NCI-H1930 (cell line): ENCODE results near the gene PTGER1.

ENCODE experiments used
- DNase-seq, 2 experiments: peaks; one replicate each; lab custom pipeline; 2025; lab: John Stamatoyannopoulos, UW

The PTGER1 gene

GRCh38 chr19:14502334-14503092, 27.4 kb upstream of the PTGER1 start:
- DNase-seq = no peak

- no peak for DNase-seq
Observed at GRCh38 chr19:14497228-14497921, 22.2 kb upstream of the PTGER1 start.

- DNase-seq = no peak
Observed at GRCh38 chr19:14496834-14497227, 21.7 kb upstream of the PTGER1 start.

- peak; percentile 86 to 89 for DNase-seq
Observed at GRCh38 chr19:14496029-14496833, 21.1 kb upstream of the PTGER1 start, which contains the start of gene GIPC1. GIPC1 (minus strand) TSS chr19:14496127; CDS start chr19:14482976, 13,151 bp downstream.

GRCh38 chr19:14495672-14496028, 20.5 kb upstream of the PTGER1 start:
- DNase-seq = no peak

- DNase-seq = no peak
Observed at GRCh38 chr19:14494910-14495671, 19.9 kb upstream of the PTGER1 start.

- DNase-seq = no peak
Observed at GRCh38 chr19:14494411-14494810, 19.3 kb upstream of the PTGER1 start.

- no peak for DNase-seq
Observed at GRCh38 chr19:14492756-14493337, 17.7 kb upstream of the PTGER1 start.

- no peak for DNase-seq
Observed at GRCh38 chr19:14487370-14488125, 12.4 kb upstream of the PTGER1 start.

GRCh38 chr19:14482172-14482941, 7.2 kb upstream of the PTGER1 start:
- no peak for DNase-seq

- no peak for DNase-seq
Observed at GRCh38 chr19:14480700-14481079, 5.5 kb upstream of the PTGER1 start.

GRCh38 chr19:14479975-14480699, 5.0 kb upstream of the PTGER1 start:
- peak; percentile 33 to 41 for DNase-seq

GRCh38 chr19:14479309-14479974, 4.3 kb upstream of the PTGER1 start:
- DNase-seq = no peak

GRCh38 chr19:14478113-14478545, 3.0 kb upstream of the PTGER1 start:
- no peak for DNase-seq

- DNase-seq = no peak
Observed at GRCh38 chr19:14477418-14478112, 2.4 kb upstream of the PTGER1 start.

- DNase-seq = no peak
Observed at GRCh38 chr19:14476673-14477401, 1.7 kb upstream of the PTGER1 start.

- DNase-seq = no peak
Observed at GRCh38 chr19:14476327-14476672, 1.1 kb upstream of the PTGER1 start.

- DNase-seq = no peak
Observed at GRCh38 chr19:14474827-14475226, 327 bp downstream of the PTGER1 start.
